ENCODE data around the gene SPAG17.

- TF ChIP-seq CTCF (IDR thresholded peaks at IDR 0.05) = no peak
- no peak for TF ChIP-seq POLR2AphosphoS5 (IDR thresholded peaks at IDR 0.05)
These were observed 199.8 kb downstream of the SPAG17 start for GRCh38 chr1:117985239-117985638.
